Measurements from ENCODE around the gene ELP5. TPM values are rescaled to one million over a fixed set of nuclear protein-coding genes. Genes with fewer than 3 reads are reported as not detected.

ELP5 gene
- total and polyA plus RNA-seq, 2 experiments from 2014 or later, result 30.6 to 49.6 TPM

DNA sequence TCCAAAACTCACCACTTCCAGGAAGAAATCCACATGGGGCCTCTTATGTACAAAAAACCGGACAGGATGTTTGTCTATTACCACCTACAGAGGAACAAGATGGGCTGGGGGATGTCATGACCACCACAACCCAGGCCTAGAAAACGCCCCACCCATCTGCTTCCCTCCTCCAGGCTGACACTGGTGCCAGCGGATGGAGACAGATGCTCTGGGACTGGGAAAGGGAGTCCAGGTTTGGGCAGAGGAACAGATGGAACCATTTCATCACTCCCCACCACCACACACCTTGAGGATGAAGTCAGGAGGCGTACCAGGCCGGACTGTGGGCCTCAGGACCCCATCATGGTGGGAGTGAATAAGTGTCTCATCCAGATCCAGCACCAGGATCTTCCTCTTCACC lies 5.2 kb upstream of the ELP5 start:
- peaks cover 7% of the 10 kb centered on the region for H4K20me1 ChIP-seq (ENCODE audit: insufficient read depth, poor library complexity, severe bottlenecking)
- TF ChIP-seq CTCF (IDR thresholded peaks at IDR 0.05; ENCODE audit: poor library complexity) (no peak), EZH2phosphoT487 (IDR thresholded peaks at IDR 0.05; ENCODE audit: low read depth, severe bottlenecking, unreplicated experiment) (no peak), EZH2 (IDR thresholded peaks at IDR 0.05; ENCODE audit: borderline replicate concordance) (no peak)
- H3K79me2 ChIP-seq, result peaks cover 62% of the 10 kb centered on the region
- H3K9me3 ChIP-seq (ENCODE audit: low read depth), result no peaks in the 10 kb centered on the region
- H3K27me3 ChIP-seq, result no peaks in the 10 kb centered on the region
- no peak overlapping the region for H3K27ac ChIP-seq
- WGBS (ENCODE audit: low lambda C conversion rate, missing lambda C conversion rate), result 100% methylated on average over 5 of the region's 5 CpGs
- no peaks in the 10 kb centered on the region for H3K36me3 ChIP-seq (replicated peaks; ENCODE audit: insufficient read depth, low read depth)
- H2AFZ ChIP-seq, result no peak overlapping the region
- H3K4me2 ChIP-seq, result no peak overlapping the region
- DNase-seq (ENCODE audit: low spot score), result peak; percentile 4
- no peaks in the 10 kb centered on the region for H3K9me2 ChIP-seq (replicated peaks; ENCODE audit: insufficient read depth)
- peaks cover 11% of the 10 kb centered on the region for H3K4me1 ChIP-seq (ENCODE audit: insufficient read depth)
- H3K4me3 ChIP-seq, result no peak overlapping the region

DNA sequence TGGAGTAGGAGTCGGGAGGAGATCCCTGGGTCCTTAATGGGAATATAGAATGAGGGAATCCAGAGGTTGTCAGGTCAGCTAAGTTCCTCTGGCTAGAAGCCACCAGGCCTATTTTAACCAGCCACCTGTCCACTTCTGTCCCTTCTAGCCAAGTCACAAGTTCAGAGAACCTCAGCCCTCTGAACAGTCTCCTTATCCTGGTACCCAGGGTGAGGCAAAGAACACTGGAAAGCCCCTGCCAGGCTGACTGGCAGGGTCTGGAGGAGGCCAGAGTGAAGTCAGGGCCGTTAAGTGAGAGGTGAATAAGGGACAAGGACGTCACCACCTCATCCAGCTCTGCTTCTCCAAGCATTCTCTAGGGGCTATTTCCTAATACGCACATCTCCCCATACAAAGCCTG lies 3.2 kb upstream of the ELP5 start:
- no peak overlapping the region for H3K4me3 ChIP-seq
- H3K4me2 ChIP-seq, result peak overlapping the region; percentile 92
- H3K4me1 ChIP-seq (ENCODE audit: insufficient read depth), result peaks cover 15% of the 10 kb centered on the region
- no peaks in the 10 kb centered on the region for H3K36me3 ChIP-seq (replicated peaks; ENCODE audit: insufficient read depth, low read depth)
- TF ChIP-seq EZH2 (IDR thresholded peaks at IDR 0.05; ENCODE audit: borderline replicate concordance) (no peak), EZH2phosphoT487 (IDR thresholded peaks at IDR 0.05; ENCODE audit: low read depth, severe bottlenecking, unreplicated experiment) (no peak), CTCF (IDR thresholded peaks at IDR 0.05; ENCODE audit: poor library complexity) (no peak)
- DNase-seq (ENCODE audit: low spot score), result no peak
- no peaks in the 10 kb centered on the region for H3K9me3 ChIP-seq (ENCODE audit: low read depth)
- H3K27ac ChIP-seq, result no peak overlapping the region
- H3K79me2 ChIP-seq, result peaks cover 72% of the 10 kb centered on the region
- no peaks in the 10 kb centered on the region for H3K9me2 ChIP-seq (replicated peaks; ENCODE audit: insufficient read depth)
- WGBS (ENCODE audit: low lambda C conversion rate, missing lambda C conversion rate), result 90% methylated on average over 4 of the region's 4 CpGs
- no peak overlapping the region for H2AFZ ChIP-seq
- peaks cover 7% of the 10 kb centered on the region for H4K20me1 ChIP-seq (ENCODE audit: insufficient read depth, poor library complexity, severe bottlenecking)
- H3K27me3 ChIP-seq, result no peaks in the 10 kb centered on the region

DNA sequence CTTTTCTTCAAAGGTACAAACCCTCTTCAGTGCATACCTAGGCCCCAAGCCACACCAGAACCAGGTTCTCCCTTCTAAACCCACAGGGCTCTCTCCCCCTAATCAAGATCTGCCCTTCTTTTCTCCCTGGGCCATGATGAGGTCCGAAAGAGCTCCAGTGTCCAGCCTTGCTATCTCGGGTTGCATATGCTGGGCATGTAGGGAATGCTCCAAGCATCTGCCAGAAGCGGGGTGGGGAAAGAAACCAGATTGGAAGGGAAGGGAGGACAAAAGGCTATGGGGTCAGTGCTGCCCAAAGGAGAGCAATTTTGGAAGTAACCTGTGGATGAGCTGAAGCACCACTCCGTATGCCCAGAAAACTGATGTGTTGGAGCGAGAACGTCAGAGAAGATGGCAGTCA lies 2.8 kb upstream of the ELP5 start:
- Histone ChIP-seq H3K9me2 (replicated peaks; ENCODE audit: insufficient read depth) (no peaks in the 10 kb centered on the region), H3K27ac (no peak overlapping the region), H3K9me3 (ENCODE audit: low read depth) (no peaks in the 10 kb centered on the region), H4K20me1 (ENCODE audit: insufficient read depth, poor library complexity, severe bottlenecking) (peaks cover 7% of the 10 kb centered on the region), H3K36me3 (replicated peaks; ENCODE audit: insufficient read depth, low read depth) (no peaks in the 10 kb centered on the region), H2AFZ (no peak overlapping the region), H3K4me3 (no peak overlapping the region), H3K27me3 (no peaks in the 10 kb centered on the region), H3K79me2 (peaks cover 76% of the 10 kb centered on the region), H3K4me2 (peak overlapping the region; percentile 92), H3K4me1 (ENCODE audit: insufficient read depth) (peaks cover 15% of the 10 kb centered on the region)
- TF ChIP-seq EZH2 (IDR thresholded peaks at IDR 0.05; ENCODE audit: borderline replicate concordance), result no peak
- no peak for TF ChIP-seq CTCF (IDR thresholded peaks at IDR 0.05; ENCODE audit: poor library complexity)
- TF ChIP-seq EZH2phosphoT487 (IDR thresholded peaks at IDR 0.05; ENCODE audit: low read depth, severe bottlenecking, unreplicated experiment), result no peak
- 94% methylated on average over 6 of the region's 6 CpGs for WGBS (ENCODE audit: low lambda C conversion rate, missing lambda C conversion rate)
- no peak for DNase-seq (ENCODE audit: low spot score)

DNA sequence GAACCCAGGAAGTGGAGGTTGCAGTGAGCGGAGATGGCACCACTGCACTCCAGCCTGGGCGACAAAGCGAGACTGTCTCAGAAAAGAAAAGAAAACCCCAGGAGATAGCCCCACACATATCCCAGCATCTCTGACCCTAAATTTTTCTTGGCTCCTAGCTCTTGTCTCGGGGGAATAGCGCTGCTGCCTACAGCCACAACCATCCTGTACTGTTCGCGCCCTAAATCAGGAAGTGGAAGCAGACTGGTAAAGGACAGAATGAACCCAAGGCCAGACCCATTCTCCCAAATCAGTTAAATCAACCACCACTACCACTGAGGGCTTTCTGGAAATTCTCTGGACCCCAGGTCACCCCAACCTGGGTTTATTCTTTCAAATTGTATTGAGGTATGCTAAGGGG lies 2.2 kb upstream of the ELP5 start:
- Histone ChIP-seq H2AFZ (no peak overlapping the region), H3K4me3 (peak overlapping the region; percentile 91), H3K9me3 (ENCODE audit: low read depth) (no peaks in the 10 kb centered on the region), H3K9me2 (replicated peaks; ENCODE audit: insufficient read depth) (no peaks in the 10 kb centered on the region), H3K4me1 (ENCODE audit: insufficient read depth) (peaks cover 15% of the 10 kb centered on the region), H3K27me3 (no peaks in the 10 kb centered on the region), H3K27ac (peak overlapping the region; percentile 94), H3K79me2 (peaks cover 82% of the 10 kb centered on the region), H4K20me1 (ENCODE audit: insufficient read depth, poor library complexity, severe bottlenecking) (peaks cover 7% of the 10 kb centered on the region), H3K36me3 (replicated peaks; ENCODE audit: insufficient read depth, low read depth) (no peaks in the 10 kb centered on the region), H3K4me2 (peak overlapping the region; percentile 92)
- 96% methylated on average over 7 of the region's 7 CpGs for WGBS (ENCODE audit: low lambda C conversion rate, missing lambda C conversion rate)
- no peak for DNase-seq (ENCODE audit: low spot score)
- TF ChIP-seq CTCF (IDR thresholded peaks at IDR 0.05; ENCODE audit: poor library complexity), result no peak
